Left ventricle myocardium inferior (tissue), 1 donor: ENCODE results near the gene EOLA1. TPM values are rescaled to one million over a fixed set of nuclear protein-coding genes. Genes with fewer than 3 reads are reported as not detected.

ENCODE experiments used
- total RNA-seq: library from RNA; stranded (reverse); fragmentation: NEBNext Ultra II Directional; extraction: Animal tissue kit (Norgen Biotek cat#: 25700); gene quantifications from one replicate; pipeline ENCODE4 v1.2.1, GENCODE V29; 2021
- donor health status: DM: no; HTN: yes; CAD: no; lungs with severe emphysema.

Gene EOLA1
- total RNA-seq, 1 donor from 2014 or later = 31.3 TPM

Other genes starting within 250 kb of the EOLA1 start
- gene IDS, start 35.7 kb upstream of the EOLA1 start, total RNA-seq = 86.3 TPM
- gene HSFX3, start 8.9 kb downstream of the EOLA1 start, total RNA-seq = 0.25 TPM
- gene MAGEA9B, start 46.4 kb downstream of the EOLA1 start, total RNA-seq = not detected
- gene HSFX2, start 54.3 kb downstream of the EOLA1 start, total RNA-seq = not detected
- 42.2 TPM for gene TMEM185A, start 90.8 kb downstream of the EOLA1 start, total RNA-seq
- not detected for gene MAGEA11, start 171.0 kb downstream of the EOLA1 start, total RNA-seq
- gene HSFX1, start 233.1 kb downstream of the EOLA1 start, total RNA-seq = 3.0 TPM
- gene MAGEA9, start 240.9 kb downstream of the EOLA1 start, total RNA-seq = not detected